Caco-2 (cell line): ENCODE data around the gene FAM229A. TPM values are rescaled to one million over a fixed set of nuclear protein-coding genes. Genes with fewer than 3 reads are reported as not detected.

Source experiments
- BruUV-seq: library from RNA; stranded (reverse); fragments of 400-500 nt; replicated peaks from 2 replicates; lab custom pipeline; 2021; lab: Mats Ljungman, UMichigan
- CTCF ChIA-PET: fragments of 300-600 bp; sonication (Branson Sonifier 250); formaldehyde crosslinking; loops from one replicate; lab custom pipeline; 2022; ENCODE audit warnings: antibody characterized with exemption; lab: Charles Lee
- POLR2A ChIA-PET: fragments of 300-600 bp; sonication (Branson Sonifier 250); formaldehyde crosslinking; loops from one replicate; lab custom pipeline; 2022; ENCODE audit warnings: antibody characterized with exemption; lab: Charles Lee
- DNase-seq, 2 experiments: peaks; one replicate each; pipeline versions ENCODE4 v3.0.0 to v3.0.0-alpha.2; 2020 to 2022
- H3K27me3 ChIP-seq: replicated peaks from 2 replicates; pipeline ENCODE4 v1.6.0; 2011; ENCODE audit warnings: low read length; ENCODE audit not compliant: control insufficient read depth, insufficient read depth
- H3K36me3 ChIP-seq: 2 replicates; pipeline ENCODE4 v1.5.1; 2011; ENCODE audit warnings: low read length; ENCODE audit not compliant: control insufficient read depth, insufficient read depth
- H3K4me1 ChIP-seq: fragments of 250-450 bp; sonication (Bioruptor Pico); 2 replicates; pipeline ENCODE4 v1.5.1; 2020; ENCODE audit warnings: mild to moderate bottlenecking
- H3K4me3 ChIP-seq: 2 replicates; pipeline ENCODE4 v1.5.1; 2011; ENCODE audit warnings: low read depth, mild to moderate bottlenecking, control low read depth, low read length
- H3K9me3 ChIP-seq: fragments of 250-450 bp; sonication (Bioruptor Pico); 2 replicates; pipeline ENCODE4 v1.5.1; 2020; ENCODE audit warnings: mild to moderate bottlenecking, moderate library complexity
- H3K27ac Mint-ChIP-seq: one replicate; pipeline ENCODE4 v1.8.0; 2022; ENCODE audit warnings: mixed read lengths; ENCODE audit not compliant: unreplicated experiment
- H3K27me3 Mint-ChIP-seq: one replicate; pipeline ENCODE4 v1.8.0; 2022; ENCODE audit warnings: mixed read lengths; ENCODE audit not compliant: insufficient read depth, unreplicated experiment
- H3K36me3 Mint-ChIP-seq: one replicate; pipeline ENCODE4 v1.8.0; 2022; ENCODE audit warnings: mild to moderate bottlenecking, mixed read lengths; ENCODE audit not compliant: insufficient read depth, unreplicated experiment
- H3K4me1 Mint-ChIP-seq: one replicate; pipeline ENCODE4 v1.8.0; 2022; ENCODE audit warnings: low read depth, mixed read lengths; ENCODE audit not compliant: unreplicated experiment
- H3K4me3 Mint-ChIP-seq: one replicate; pipeline ENCODE4 v1.8.0; 2022; ENCODE audit warnings: mild to moderate bottlenecking, moderate library complexity, mixed read lengths; ENCODE audit not compliant: unreplicated experiment
- H3K9me3 Mint-ChIP-seq: one replicate; pipeline ENCODE4 v1.8.0; 2022; ENCODE audit warnings: mixed read lengths; ENCODE audit not compliant: unreplicated experiment
- intact Hi-C: fragments of 100-400 bp; cut with micrococcal nuclease; formaldehyde crosslinking; loops from one replicate; pipeline ENCODE4 v1.10.0; 2022; ENCODE audit not compliant: unreplicated experiment
- total RNA-seq: library from RNA; stranded (reverse); gene quantifications from 2 replicates; pipeline ENCODE4 v1.2.3, GENCODE V29; 2022
- TF ChIP-seq, protein P1 (sequence below), 2 experiments: fragments of 200-600 bp in 1 of 2; IDR thresholded peaks; 1 replicate in 1 of 2; 2 replicates in 1 of 2; pipeline versions ENCODE4 v1.5.1 to v1.8.0; 2011 to 2022; ENCODE audit warnings: antibody characterized with exemption in 1 of 2, control low read depth in 1 of 2, inconsistent platforms in 1 of 2, low read depth in 1 of 2, low read length in 1 of 2, mild to moderate bottlenecking in 1 of 2, moderate library complexity in 1 of 2; ENCODE audit not compliant: insufficient read depth in 1 of 2, severe bottlenecking in 1 of 2, unreplicated experiment in 1 of 2

Gene FAM229A
- total RNA-seq, 1 experiment from 2014 or later = 2.6 TPM

DNA sequence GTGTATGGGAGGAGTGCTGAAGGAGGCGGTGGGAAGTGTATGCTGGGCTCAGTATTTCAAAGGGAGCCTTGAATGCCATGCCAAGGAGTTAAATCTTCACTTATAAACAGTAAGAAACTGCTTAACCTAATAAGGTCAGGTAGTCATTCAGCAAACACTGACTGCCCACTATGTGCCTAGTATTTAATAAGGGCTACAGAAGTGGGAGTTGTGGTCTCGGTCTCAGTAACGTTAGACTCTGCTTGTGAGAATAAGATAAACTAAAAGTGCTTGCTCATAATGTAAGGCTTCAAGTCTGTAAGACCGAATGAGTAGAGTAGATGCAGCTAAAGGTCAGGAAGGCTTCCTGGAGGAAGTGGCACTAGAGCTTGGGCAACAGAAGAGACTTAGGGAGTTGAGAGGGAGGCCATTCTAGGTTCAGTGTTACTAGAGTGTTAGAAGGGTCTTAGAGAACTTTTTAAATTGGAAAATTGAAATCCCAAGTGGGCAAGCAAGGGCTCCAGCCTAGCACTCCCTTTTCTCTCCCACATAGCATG is 32.3 kb downstream of the FAM229A start:
- ChIA-PET POLR2A (interaction anchor here (1.1 kb wide), 1 partner anchor 8 kb away, joined by 4 read pairs; no protein-coding TSS in a partner anchor), CTCF (no interaction called here)
- H3K4me1 Mint-ChIP-seq = peaks cover 21% of the 10 kb centered on the region
- Histone ChIP-seq H3K4me1 (peaks cover 22% of the 10 kb centered on the region), H3K27me3 (no peaks in the 10 kb centered on the region), H3K4me3 (no peak overlapping the region), H3K9me3 (no peaks in the 10 kb centered on the region), H3K36me3 (peaks cover 3% of the 10 kb centered on the region; the same call in 1 of the 2 replicates)
- no peaks in the 10 kb centered on the region for H3K9me3 Mint-ChIP-seq
- TF ChIP-seq, protein P1, sequence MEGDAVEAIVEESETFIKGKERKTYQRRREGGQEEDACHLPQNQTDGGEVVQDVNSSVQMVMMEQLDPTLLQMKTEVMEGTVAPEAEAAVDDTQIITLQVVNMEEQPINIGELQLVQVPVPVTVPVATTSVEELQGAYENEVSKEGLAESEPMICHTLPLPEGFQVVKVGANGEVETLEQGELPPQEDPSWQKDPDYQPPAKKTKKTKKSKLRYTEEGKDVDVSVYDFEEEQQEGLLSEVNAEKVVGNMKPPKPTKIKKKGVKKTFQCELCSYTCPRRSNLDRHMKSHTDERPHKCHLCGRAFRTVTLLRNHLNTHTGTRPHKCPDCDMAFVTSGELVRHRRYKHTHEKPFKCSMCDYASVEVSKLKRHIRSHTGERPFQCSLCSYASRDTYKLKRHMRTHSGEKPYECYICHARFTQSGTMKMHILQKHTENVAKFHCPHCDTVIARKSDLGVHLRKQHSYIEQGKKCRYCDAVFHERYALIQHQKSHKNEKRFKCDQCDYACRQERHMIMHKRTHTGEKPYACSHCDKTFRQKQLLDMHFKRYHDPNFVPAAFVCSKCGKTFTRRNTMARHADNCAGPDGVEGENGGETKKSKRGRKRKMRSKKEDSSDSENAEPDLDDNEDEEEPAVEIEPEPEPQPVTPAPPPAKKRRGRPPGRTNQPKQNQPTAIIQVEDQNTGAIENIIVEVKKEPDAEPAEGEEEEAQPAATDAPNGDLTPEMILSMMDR (IDR thresholded peaks at IDR 0.05; ENCODE audit: insufficient read depth in 1 of 2, low read depth in 1 of 2, low read length in 1 of 2, severe bottlenecking in 1 of 2, unreplicated experiment in 1 of 2) = no peak
- DNase-seq = no peak
- no TSS peak for BruUV-seq
- no peak overlapping the region for H3K4me3 Mint-ChIP-seq
- intact Hi-C loops = no loop called here
- H3K27ac Mint-ChIP-seq = peak overlapping the region; percentile 29
- H3K27me3 Mint-ChIP-seq = no peaks in the 10 kb centered on the region
- H3K36me3 Mint-ChIP-seq = peaks cover 76% of the 10 kb centered on the region

DNA sequence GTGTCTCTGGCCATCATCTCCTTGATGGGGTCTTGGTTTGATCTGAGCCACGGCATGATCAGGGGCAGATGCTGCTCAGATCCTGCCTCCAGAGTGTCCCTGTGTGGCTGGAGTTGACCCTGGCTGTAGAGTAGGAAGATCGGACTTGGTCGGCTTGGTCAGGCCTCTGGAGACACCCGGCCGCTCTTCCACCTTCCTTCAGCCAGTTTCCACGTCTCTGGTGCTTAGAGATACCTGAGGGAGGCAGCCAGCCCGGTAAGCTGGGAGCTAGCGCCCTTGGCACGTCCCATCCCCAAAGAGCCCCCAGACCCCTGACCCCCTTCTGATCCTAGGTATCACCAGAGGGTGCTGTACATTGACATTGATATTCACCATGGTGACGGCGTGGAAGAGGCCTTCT is 35.1 kb downstream of the FAM229A start:
- no peak for DNase-seq
- TF ChIP-seq, protein P1 (IDR thresholded peaks at IDR 0.05; ENCODE audit: insufficient read depth in 1 of 2, low read depth in 1 of 2, low read length in 1 of 2, severe bottlenecking in 1 of 2, unreplicated experiment in 1 of 2) = no peak
- Mint-ChIP-seq H3K4me3 (no peak overlapping the region), H3K9me3 (no peaks in the 10 kb centered on the region), H3K27ac (no peak overlapping the region), H3K27me3 (no peaks in the 10 kb centered on the region), H3K36me3 (peaks cover 52% of the 10 kb centered on the region), H3K4me1 (peaks cover 6% of the 10 kb centered on the region)
- no peaks in the 10 kb centered on the region for H3K27me3 ChIP-seq
- POLR2A ChIA-PET = no interaction called here
- H3K9me3 ChIP-seq = no peaks in the 10 kb centered on the region
- peaks cover 2% of the 10 kb centered on the region; the same call in 1 of the 2 replicates for H3K36me3 ChIP-seq
- no peak overlapping the region for H3K4me3 ChIP-seq
- no TSS peak for BruUV-seq
- CTCF ChIA-PET = no interaction called here
- intact Hi-C loops = no loop called here
- H3K4me1 ChIP-seq = peaks cover 12% of the 10 kb centered on the region

DNA sequence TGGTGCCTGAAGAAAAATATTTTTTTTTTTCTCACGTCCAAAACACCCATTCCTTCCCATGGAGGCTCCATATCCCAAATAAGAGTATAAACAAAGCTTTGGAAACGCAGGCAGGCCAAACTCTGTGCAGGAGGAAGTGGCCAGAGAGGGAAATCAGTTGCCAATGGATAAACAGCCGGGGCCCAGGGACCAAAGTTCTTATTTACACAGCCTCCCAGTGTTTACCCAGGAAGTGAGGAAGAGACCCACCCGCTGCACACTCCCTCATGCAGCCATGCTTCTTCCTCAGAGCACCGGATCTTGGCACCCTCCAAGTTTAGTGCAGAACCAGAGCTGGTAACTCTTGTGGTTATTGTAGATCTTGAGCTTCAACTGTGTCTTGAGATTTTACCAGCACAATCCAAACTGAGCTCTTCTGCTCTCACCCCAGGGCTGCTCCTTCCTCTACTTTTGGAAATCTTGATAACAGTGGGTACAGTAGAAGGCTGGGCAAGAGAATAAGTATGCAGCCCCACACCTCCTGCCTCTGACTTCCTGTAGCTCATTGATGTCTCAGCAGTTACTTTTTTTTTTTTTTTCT is 40.5 kb downstream of the FAM229A start:
- Mint-ChIP-seq H3K36me3 (peaks cover 27% of the 10 kb centered on the region), H3K4me3 (peak overlapping the region; percentile 60), H3K27me3 (no peaks in the 10 kb centered on the region), H3K9me3 (no peaks in the 10 kb centered on the region), H3K4me1 (peaks cover 5% of the 10 kb centered on the region), H3K27ac (peak overlapping the region; percentile 74)
- Histone ChIP-seq H3K9me3 (no peaks in the 10 kb centered on the region), H3K27me3 (no peaks in the 10 kb centered on the region), H3K4me3 (no peak overlapping the region), H3K4me1 (peaks cover 17% of the 10 kb centered on the region), H3K36me3 (0 out of 2 replicates have a peak, but pooled peaks cover 1% of the 10 kb centered on the region)
- TF ChIP-seq, protein P1 (IDR thresholded peaks at IDR 0.05; ENCODE audit: insufficient read depth in 1 of 2, low read depth in 1 of 2, low read length in 1 of 2, severe bottlenecking in 1 of 2, unreplicated experiment in 1 of 2) = no peak
- POLR2A ChIA-PET = interaction anchor here (0.6 to 1.7 kb wide), 5 partner anchors 9 to 142 kb away, joined by 4 to 17 read pairs (median 5); partner anchors contain the start of genes BSDC1, MARCKSL1 and TXLNA
- no TSS peak for BruUV-seq
- CTCF ChIA-PET = interaction anchor here (0.7 to 1.1 kb wide), 2 partner anchors 14 to 106 kb away, joined by 4 to 9 read pairs; partner anchors contain the start of gene MARCKSL1
- peak; percentile 63 to 79 for DNase-seq
- intact Hi-C loops = loop anchor here (5.0 kb wide), 1 partner anchor 80 kb away; no protein-coding TSS in a partner anchor
